Islet of Langerhans (tissue), 1 donor: ENCODE data around the gene LATS2.
"Not testable (repeated sequence)": the region's sequence is repeated elsewhere in the genome, so short reads cannot be mapped to it uniquely, and the experiment has no call there.

Experiments
- FAIRE-seq: peaks from one replicate; lab custom pipeline; 2011; peaks lifted over from hg19 to GRCh38; lab: Jason Lieb, UNC

The LATS2 gene

GRCh38 chr13:21075011-21075378, 13.6 kb upstream of the LATS2 start:
- FAIRE-seq, result no peak

GRCh38 chr13:21074546-21074945, 13.2 kb upstream of the LATS2 start:
- FAIRE-seq, result no peak

GRCh38 chr13:21071924-21072323, 10.5 kb upstream of the LATS2 start:
- no peak for FAIRE-seq

- FAIRE-seq, result no peak
Measured at GRCh38 chr13:21071015-21071414, 9.6 kb upstream of the LATS2 start.

GRCh38 chr13:21069561-21070004, 8.2 kb upstream of the LATS2 start:
- FAIRE-seq, result no peak

GRCh38 chr13:21067848-21068247, 6.5 kb upstream of the LATS2 start:
- FAIRE-seq, result no peak

- FAIRE-seq, result no peak
Measured at GRCh38 chr13:21066946-21067345, 5.6 kb upstream of the LATS2 start.

GRCh38 chr13:21065686-21066085, 4.3 kb upstream of the LATS2 start:
- FAIRE-seq, result no peak

GRCh38 chr13:21063031-21063430, 1.6 kb upstream of the LATS2 start:
- no peak for FAIRE-seq

GRCh38 chr13:21060338-21061028, 903 bp downstream of the LATS2 start:
- no peak for FAIRE-seq

GRCh38 chr13:21059641-21060337, 1.6 kb downstream of the LATS2 start:
- no peak for FAIRE-seq

GRCh38 chr13:21058361-21058760, 3.0 kb downstream of the LATS2 start:
- no peak for FAIRE-seq

GRCh38 chr13:21055511-21056045, 5.8 kb downstream of the LATS2 start:
- no peak for FAIRE-seq

- no peak for FAIRE-seq
Measured at GRCh38 chr13:21055016-21055415, 6.4 kb downstream of the LATS2 start.

GRCh38 chr13:21054313-21054712, 7.1 kb downstream of the LATS2 start:
- FAIRE-seq, result no peak

GRCh38 chr13:21053231-21053630, 8.2 kb downstream of the LATS2 start:
- no peak for FAIRE-seq

- FAIRE-seq, result no peak
Measured at GRCh38 chr13:21051675-21052074, 9.7 kb downstream of the LATS2 start.

GRCh38 chr13:21050288-21051197, 10.8 kb downstream of the LATS2 start:
- FAIRE-seq, result no peak

GRCh38 chr13:21049731-21050130, 11.7 kb downstream of the LATS2 start:
- not testable (repeated sequence) for FAIRE-seq

- FAIRE-seq, result no peak
Measured at GRCh38 chr13:21048901-21049698, 12.3 kb downstream of the LATS2 start.

GRCh38 chr13:21047591-21048282, 13.6 kb downstream of the LATS2 start:
- FAIRE-seq, result no peak
